Measurements from ENCODE around the gene TNFRSF1B. TPM values are rescaled to one million over a fixed set of nuclear protein-coding genes. Genes with fewer than 3 reads are reported as not detected.
A peak's percentile ranks its signal among the peaks of the same experiment; 100 is the strongest.

TNFRSF1B gene
- total RNA-seq, 2 experiments from 2014 or later, result 173 to 191 TPM

DNA sequence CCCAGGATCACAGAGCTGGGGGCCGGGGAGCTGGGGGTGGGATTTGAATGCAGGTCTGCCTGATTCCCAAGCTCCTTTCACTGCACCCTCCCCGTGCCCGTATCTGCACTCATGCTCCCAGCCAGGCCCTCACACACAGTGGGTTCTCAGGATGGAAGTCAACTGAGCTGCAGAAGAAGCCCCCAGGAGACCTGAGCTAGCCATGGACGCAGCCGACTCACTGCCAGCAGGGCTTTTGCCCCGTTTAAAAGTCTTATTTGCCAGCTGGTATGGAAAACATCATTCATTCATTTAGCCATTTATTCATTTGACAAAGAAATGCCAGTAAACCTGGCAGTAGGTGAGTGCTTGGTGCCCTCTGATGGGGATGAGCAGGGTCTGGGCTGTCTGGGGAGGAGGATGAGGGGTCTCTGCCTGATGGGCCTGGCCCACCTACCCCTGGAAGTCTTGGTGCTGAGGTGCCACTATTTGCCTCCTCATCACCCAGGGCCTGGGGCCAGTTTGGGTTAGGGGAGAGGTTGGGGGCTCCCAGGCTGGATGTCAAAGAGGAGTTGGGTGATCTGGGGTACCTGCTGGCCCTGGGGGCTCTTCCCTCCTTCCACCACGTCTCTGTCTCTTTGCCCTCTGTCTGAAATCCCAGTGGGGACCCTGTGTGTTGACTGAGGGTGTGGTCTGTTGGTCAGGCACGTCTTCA, 2.8 kb downstream of the TNFRSF1B start:
- H3K27ac Mint-ChIP-seq, result peak overlapping the region; percentile 77
- DNase-seq (no peak), ATAC-seq (no peak)
- H3K27me3 Mint-ChIP-seq, result no peaks in the 10 kb centered on the region
- ChIA-PET POLR2A (interaction anchor here (1.1 to 5.8 kb wide), 5 partner anchors 8 to 262 kb away, joined by 3 to 57 read pairs (median 4); no protein-coding TSS in a partner anchor), CTCF (interaction anchor here (1.2 to 3.1 kb wide), 3 partner anchors 8 to 60 kb away, joined by 4 to 30 read pairs (median 10); partner anchors contain the start of gene VPS13D)
- peak overlapping the region; percentile 92 for H3K4me3 Mint-ChIP-seq
- intact Hi-C loops (cut with micrococcal nuclease), result no loop called here
- peaks cover 58% of the 10 kb centered on the region for H3K36me3 Mint-ChIP-seq (ENCODE audit: low read depth)
- H3K9me3 Mint-ChIP-seq, result peaks cover 4% of the 10 kb centered on the region
- peaks cover 62% of the 10 kb centered on the region for H3K4me1 Mint-ChIP-seq (ENCODE audit: low read depth)
- no peak for TF ChIP-seq CTCF (IDR thresholded peaks at IDR 0.05)

DNA sequence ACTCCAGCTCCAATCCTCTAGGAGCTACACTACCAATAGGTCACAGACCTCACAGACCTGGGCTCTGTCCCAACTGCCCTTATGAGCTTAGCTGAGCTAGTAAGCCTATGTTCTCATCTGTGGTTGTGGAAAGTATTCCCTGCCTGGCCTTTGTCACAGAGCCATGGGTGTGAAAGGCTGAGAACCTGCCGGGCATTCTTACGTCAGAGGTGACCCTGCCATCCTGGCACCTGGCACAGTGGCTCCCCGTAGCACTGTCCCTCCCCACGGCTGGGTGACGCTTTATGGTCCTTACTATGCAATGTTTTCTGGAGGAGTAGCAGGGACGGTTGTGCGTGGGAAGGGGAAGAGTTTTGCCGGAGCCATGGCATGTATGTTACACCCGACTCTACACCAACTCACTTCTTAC, 3.5 kb downstream of the TNFRSF1B start:
- Mint-ChIP-seq H3K27ac (peak overlapping the region; percentile 77), H3K36me3 (ENCODE audit: low read depth) (peaks cover 64% of the 10 kb centered on the region), H3K9me3 (peaks cover 4% of the 10 kb centered on the region), H3K4me1 (ENCODE audit: low read depth) (peaks cover 64% of the 10 kb centered on the region), H3K27me3 (no peaks in the 10 kb centered on the region), H3K4me3 (peak overlapping the region; percentile 92)
- ChIA-PET POLR2A (no interaction called here), CTCF (interaction anchor here (1.2 to 3.1 kb wide), 3 partner anchors 8 to 59 kb away, joined by 4 to 30 read pairs (median 10); partner anchors contain the start of gene VPS13D)
- TF ChIP-seq CTCF (IDR thresholded peaks at IDR 0.05), result no peak
- no peak for DNase-seq
- intact Hi-C loops (cut with micrococcal nuclease), result no loop called here
- ATAC-seq, result no peak

- ATAC-seq (peak; percentile 28), DNase-seq (peak; percentile 71)
- CTCF ChIA-PET, result interaction anchor here (1.3 to 1.4 kb wide), 3 partner anchors 17 to 47 kb away, joined by 3 to 4 read pairs (median 3); no protein-coding TSS in a partner anchor
- peak overlapping the region; percentile 67 for H3K4me3 Mint-ChIP-seq
- H3K27ac Mint-ChIP-seq, result peak overlapping the region; percentile 98
- TF ChIP-seq CTCF (IDR thresholded peaks at IDR 0.05), result no peak
- POLR2A ChIA-PET, result interaction anchor here (1.0 to 1.1 kb wide), 2 partner anchors 10 to 264 kb away, joined by 3 to 4 read pairs; no protein-coding TSS in a partner anchor
- H3K36me3 Mint-ChIP-seq (ENCODE audit: low read depth), result peaks cover 76% of the 10 kb centered on the region
- peaks cover 71% of the 10 kb centered on the region for H3K4me1 Mint-ChIP-seq (ENCODE audit: low read depth)
- intact Hi-C loops (cut with micrococcal nuclease), result no loop called here
- H3K9me3 Mint-ChIP-seq, result peaks cover 6% of the 10 kb centered on the region
- no peaks in the 10 kb centered on the region for H3K27me3 Mint-ChIP-seq
Measured at GRCh38 chr1:12171206-12172041, 4.6 kb downstream of the TNFRSF1B start.

DNA sequence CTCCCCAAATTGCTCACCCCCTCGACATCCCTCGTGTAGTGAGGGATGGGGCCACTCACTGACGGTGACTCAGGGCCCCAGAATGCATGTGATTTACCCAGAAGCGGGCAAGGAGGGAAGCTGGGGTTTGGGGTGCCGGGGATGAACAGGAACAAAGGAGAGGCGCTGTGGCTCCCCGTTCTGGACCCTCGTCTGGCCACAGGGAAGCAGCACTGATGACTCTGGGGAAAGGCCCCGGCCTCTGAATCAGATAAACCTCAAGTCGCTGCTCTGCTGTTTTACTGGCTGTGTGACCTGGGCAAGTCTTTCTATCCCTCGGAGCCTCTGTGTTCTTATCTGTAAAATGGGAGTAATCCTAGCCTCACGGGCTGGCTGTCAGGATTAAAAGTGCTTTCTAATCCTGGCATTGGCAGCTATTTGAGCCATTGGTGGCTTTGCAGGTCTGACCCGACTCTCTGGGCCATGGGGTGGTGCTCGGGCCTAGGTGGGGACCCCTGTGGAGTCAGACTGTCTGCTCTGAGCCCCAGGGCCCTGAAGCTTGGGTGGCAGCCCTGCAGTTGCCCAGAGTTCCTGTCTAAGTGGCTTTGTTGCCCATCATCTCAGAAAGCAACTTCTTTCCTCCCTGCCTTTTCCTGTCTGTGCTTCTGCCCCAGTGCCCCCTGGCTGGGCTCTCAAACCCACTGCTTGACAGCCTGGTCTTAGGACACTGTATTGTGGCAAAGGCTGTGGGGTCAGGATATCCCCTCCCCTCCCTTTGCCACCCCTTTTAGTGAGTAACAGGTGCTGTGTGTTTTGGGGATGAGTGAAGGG, 5.5 kb downstream of the TNFRSF1B start:
- CTCF ChIA-PET, result interaction anchor here (1.3 to 3.9 kb wide), 5 partner anchors 17 to 48 kb away, joined by 3 to 22 read pairs (median 3); no protein-coding TSS in a partner anchor
- ATAC-seq, result no peak
- intact Hi-C loops (cut with micrococcal nuclease), result no loop called here
- POLR2A ChIA-PET, result interaction anchor here (1.0 to 1.2 kb wide), 3 partner anchors 10 to 264 kb away, joined by 3 to 4 read pairs (median 4); no protein-coding TSS in a partner anchor
- Mint-ChIP-seq H3K27ac (peak overlapping the region; percentile 98), H3K4me1 (ENCODE audit: low read depth) (peaks cover 76% of the 10 kb centered on the region), H3K36me3 (ENCODE audit: low read depth) (peaks cover 80% of the 10 kb centered on the region), H3K4me3 (peak overlapping the region; percentile 67), H3K9me3 (peaks cover 6% of the 10 kb centered on the region), H3K27me3 (no peaks in the 10 kb centered on the region)
- peak; percentile 53 for DNase-seq
- TF ChIP-seq CTCF (IDR thresholded peaks at IDR 0.05), result no peak
